Measurements from ENCODE around the gene SMC3. TPM values are rescaled to one million over a fixed set of nuclear protein-coding genes. Genes with fewer than 3 reads are reported as not detected.

SMC3 gene
- total and polyA plus RNA-seq, 3 donors from 2014 or later: 28.7 to 86.8 (median 65.4) TPM

- no peak for DNase-seq
- Histone ChIP-seq H3K27me3 (no peaks in the 10 kb centered on the region), H3K27ac (no peak overlapping the region), H3K4me1 (peaks cover 12% of the 10 kb centered on the region), H3K36me3 (ENCODE audit: low read depth, missing control alignments) (no peaks in the 10 kb centered on the region), H3K4me3 (no peak overlapping the region), H3K9me3 (no peaks in the 10 kb centered on the region)
- 67 to 69% methylated on average over 1 of the region's 1 CpG for WGBS, 2 donors
- TF ChIP-seq CTCF (IDR thresholded peaks at IDR 0.05): no peak
- no peak for TF ChIP-seq POLR2A (IDR thresholded peaks at IDR 0.05)
- intact Hi-C loops (cut with DNase I; ENCODE audit: low total_unique reads): no loop called here
Observed at GRCh38 chr10:110569736-110570135, 2.2 kb downstream of the SMC3 start.

DNA sequence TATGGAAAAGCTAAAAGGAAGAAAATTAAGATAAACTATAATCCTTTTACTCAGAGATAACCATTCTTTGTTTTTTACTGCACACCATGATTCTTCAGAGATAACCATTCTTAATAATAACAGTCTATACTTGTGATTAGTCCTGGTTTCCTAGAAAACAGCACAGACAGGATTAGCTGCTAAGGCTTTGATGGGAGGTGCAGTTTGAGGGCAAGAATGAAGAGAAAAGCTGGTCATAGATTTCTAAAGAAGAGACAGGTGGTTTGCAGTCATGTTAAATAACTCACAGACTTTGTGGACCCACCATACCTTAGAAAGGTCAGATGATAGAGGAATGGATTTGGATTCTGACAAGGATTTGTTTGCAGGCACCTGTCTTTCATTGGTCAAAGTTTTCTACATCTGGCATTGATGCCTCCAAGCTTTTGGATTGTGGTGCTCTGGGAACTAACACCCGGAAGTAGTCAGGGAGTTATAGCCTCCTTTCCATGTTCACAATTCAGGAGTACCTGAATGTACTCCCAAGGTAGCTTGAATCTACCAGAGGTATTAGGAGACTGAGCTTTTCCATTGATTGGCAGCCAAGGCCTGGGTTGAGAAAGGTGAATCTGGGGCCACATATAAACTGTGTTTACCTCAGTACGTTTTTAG is 3.7 kb downstream of the SMC3 start:
- intact Hi-C loops (cut with DNase I; ENCODE audit: low total_unique reads): no loop called here
- Histone ChIP-seq H3K27me3 (no peaks in the 10 kb centered on the region), H3K27ac (no peak overlapping the region), H3K36me3 (ENCODE audit: low read depth, missing control alignments) (no peaks in the 10 kb centered on the region), H3K9me3 (no peaks in the 10 kb centered on the region), H3K4me1 (peaks cover 12% of the 10 kb centered on the region), H3K4me3 (no peak overlapping the region)
- 80% methylated on average over 2 of the region's 2 CpGs for WGBS, 2 donors
- no peak for DNase-seq
- no peak for TF ChIP-seq CTCF (IDR thresholded peaks at IDR 0.05)
- no peak for TF ChIP-seq POLR2A (IDR thresholded peaks at IDR 0.05)

DNA sequence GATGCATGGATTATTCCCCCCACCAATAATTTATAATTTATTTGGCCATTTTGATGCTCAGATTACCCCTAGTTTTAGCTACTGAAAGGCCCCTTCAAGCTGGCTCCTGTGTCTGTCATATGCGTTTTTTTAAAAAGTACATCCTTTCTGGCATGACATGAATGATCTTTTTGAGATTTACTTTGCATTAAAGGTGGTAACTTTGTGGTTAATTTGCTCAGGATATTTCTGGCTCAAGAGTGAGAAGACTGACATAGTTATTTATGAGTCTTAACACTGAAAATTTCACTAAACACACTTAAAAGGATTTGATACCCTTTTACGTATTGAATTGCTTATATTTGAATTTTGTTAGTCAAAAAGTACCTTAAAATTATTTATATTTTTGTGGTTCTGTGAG is 5.4 kb downstream of the SMC3 start:
- Histone ChIP-seq H3K27me3 (no peaks in the 10 kb centered on the region), H3K36me3 (ENCODE audit: low read depth, missing control alignments) (no peaks in the 10 kb centered on the region), H3K9me3 (no peaks in the 10 kb centered on the region), H3K4me1 (peaks cover 7% of the 10 kb centered on the region), H3K4me3 (no peak overlapping the region), H3K27ac (no peak overlapping the region)
- no peak for TF ChIP-seq CTCF (IDR thresholded peaks at IDR 0.05)
- TF ChIP-seq POLR2A (IDR thresholded peaks at IDR 0.05): no peak
- 75 to 79% methylated on average over 2 of the region's 2 CpGs for WGBS, 2 donors
- intact Hi-C loops (cut with DNase I; ENCODE audit: low total_unique reads): no loop called here
- no peak for DNase-seq

- DNase-seq: no peak
- no peaks in the 10 kb centered on the region for H3K27me3 ChIP-seq
Observed at GRCh38 chr10:110574420-110574819, 6.9 kb downstream of the SMC3 start.

More at GRCh38 chr10:110574420-110574819, 6.9 kb downstream of the SMC3 start:
- intact Hi-C loops (cut with DNase I; ENCODE audit: low total_unique reads): no loop called here
- Histone ChIP-seq H3K4me3 (no peak overlapping the region), H3K4me1 (peaks cover 2% of the 10 kb centered on the region), H3K27ac (no peak overlapping the region), H3K36me3 (ENCODE audit: low read depth, missing control alignments) (no peaks in the 10 kb centered on the region), H3K9me3 (no peaks in the 10 kb centered on the region)
- TF ChIP-seq POLR2A (IDR thresholded peaks at IDR 0.05) (no peak), CTCF (IDR thresholded peaks at IDR 0.05) (no peak)
- WGBS, 2 donors: 78 to 83% methylated on average over 5 of the region's 5 CpGs
